Endothelial cell of umbilical vein (primary cell): ENCODE measurements around the gene CRIM1. TPM values are rescaled to one million over a fixed set of nuclear protein-coding genes. Genes with fewer than 3 reads are reported as not detected.

Experiments
- BruUV-seq: library from RNA; stranded (reverse); fragments of 400-500 nt; replicated peaks from 2 replicates; lab custom pipeline; 2021; lab: Mats Ljungman, UMichigan
- CTCF ChIA-PET: fragments of 300-600, 350-600 bp; sonication (Branson Sonifier 250); formaldehyde crosslinking; loops from one replicate; lab custom pipeline; 2021; ENCODE audit warnings: antibody characterized with exemption, inconsistent platforms; lab: Charles Lee
- POLR2A ChIA-PET: fragments of 300-600, 350-600 bp; sonication (Branson Sonifier 250); formaldehyde crosslinking; loops from one replicate; lab custom pipeline; 2021; ENCODE audit warnings: antibody characterized with exemption, inconsistent platforms; lab: Charles Lee
- DNase-seq: peaks from one replicate; pipeline ENCODE4 v3.0.0-alpha.2; 2011; ENCODE audit warnings: low read depth, low spot score
- FAIRE-seq: peaks from 2 replicates; lab custom pipeline; 2011; peaks lifted over from hg19 to GRCh38; lab: Jason Lieb, UNC
- H2AFZ ChIP-seq: 2 replicates; pipeline ENCODE4 v1.6.0; 2012; ENCODE audit warnings: low read depth, low read length, control low read depth, inconsistent platforms
- H3K27ac ChIP-seq: 2 replicates; pipeline ENCODE4 v1.5.1; 2011; ENCODE audit warnings: low read depth, mild to moderate bottlenecking, control low read depth, low read length, moderate library complexity; ENCODE audit not compliant: insufficient read depth
- H3K27me3 ChIP-seq, 2 experiments: 2 replicates each; pipeline versions ENCODE4 v1.6.0 to v1.6.1; 2011; ENCODE audit warnings: low read length in 2 of 2, mixed read lengths in 1 of 2; ENCODE audit not compliant: control insufficient read depth in 2 of 2, insufficient read depth in 2 of 2
- H3K36me3 ChIP-seq, 2 experiments: 2 replicates in 1 of 2; 3 replicates in 1 of 2; pipeline ENCODE4 v1.5.1; 2011; ENCODE audit warnings: low read length in 2 of 2, mild to moderate bottlenecking in 1 of 2, moderate library complexity in 1 of 2; ENCODE audit not compliant: control insufficient read depth in 2 of 2, insufficient read depth in 2 of 2; ENCODE audit errors: extremely low read depth in 1 of 2
- H3K4me1 ChIP-seq: 3 replicates; pipeline ENCODE4 v1.5.1; 2011; ENCODE audit warnings: mild to moderate bottlenecking, low read length; ENCODE audit not compliant: control insufficient read depth, insufficient read depth; ENCODE audit errors: extremely low read depth
- H3K4me2 ChIP-seq: 2 replicates; pipeline ENCODE4 v1.6.1; 2011; ENCODE audit warnings: low read length, control low read depth, mixed read lengths; ENCODE audit not compliant: insufficient read depth
- H3K4me3 ChIP-seq, 3 experiments: fragments of 200-600 bp in 1 of 3; sonication (generic), shearing (Covaris generic) in 1 of 3; replicated peaks in 1 of 3; 2 replicates each; pipeline ENCODE4 v1.5.1; 2011 to 2016; ENCODE audit warnings: control low read depth in 3 of 3, low read length in 3 of 3, mild to moderate bottlenecking in 2 of 3, inconsistent platforms in 1 of 3, low read depth in 1 of 3, moderate library complexity in 1 of 3; ENCODE audit not compliant: insufficient read depth in 1 of 3
- H3K79me2 ChIP-seq: 2 replicates; pipeline ENCODE4 v1.6.0; 2012; ENCODE audit warnings: low read length, inconsistent platforms; ENCODE audit not compliant: control insufficient read depth, insufficient read depth
- H3K9ac ChIP-seq: replicated peaks from 2 replicates; pipeline ENCODE3; 2011; ENCODE audit warnings: low read length, control low read depth; ENCODE audit not compliant: insufficient read depth; ENCODE audit errors: extremely low read depth
- H3K9me1 ChIP-seq: replicated peaks from 3 replicates; pipeline ENCODE4 v1.6.0; 2011; ENCODE audit warnings: mild to moderate bottlenecking, low read length; ENCODE audit not compliant: control insufficient read depth, insufficient read depth; ENCODE audit errors: extremely low read depth
- H3K9me3 ChIP-seq: replicated peaks from 2 replicates; pipeline ENCODE4 v1.5.1; 2012; ENCODE audit warnings: low read length, inconsistent platforms; ENCODE audit not compliant: control insufficient read depth, insufficient read depth
- H4K20me1 ChIP-seq: replicated peaks from 2 replicates; pipeline ENCODE3; 2011; ENCODE audit warnings: mild to moderate bottlenecking, low read length; ENCODE audit not compliant: control insufficient read depth, insufficient read depth; ENCODE audit errors: extremely low read depth
- CTCF ChIP-seq, 2 donors: IDR thresholded peaks; 1 replicate in 1 of 2; 2 replicates in 1 of 2; pipeline ENCODE4 v1.5.1; 2011; ENCODE audit warnings: low read length in 2 of 2, mild to moderate bottlenecking in 2 of 2, moderate library complexity in 2 of 2, control low read depth in 1 of 2, inconsistent platforms in 1 of 2, low read depth in 1 of 2; ENCODE audit not compliant: insufficient read depth in 1 of 2; ENCODE audit errors: extremely low read depth in 1 of 2
- EZH2 ChIP-seq: IDR thresholded peaks from 2 replicates; pipeline ENCODE4 v1.6.1; 2012; ENCODE audit warnings: borderline replicate concordance, low read depth, mild to moderate bottlenecking, moderate library complexity, low read length, inconsistent platforms; ENCODE audit not compliant: severe bottlenecking
- FOS ChIP-seq: IDR thresholded peaks from 2 replicates; pipeline ENCODE4 v1.6.1; 2011; ENCODE audit warnings: mild to moderate bottlenecking, low read length, moderate library complexity, borderline replicate concordance; ENCODE audit not compliant: insufficient read depth
- GATA2 ChIP-seq: IDR thresholded peaks from 2 replicates; pipeline ENCODE4 v1.7.0; 2011; ENCODE audit warnings: low read depth, mild to moderate bottlenecking, moderate library complexity, mixed read lengths, low read length; ENCODE audit not compliant: insufficient read length, insufficient read depth
- JUN ChIP-seq: IDR thresholded peaks from 2 replicates; pipeline ENCODE4 v1.6.1; 2011; ENCODE audit warnings: borderline replicate concordance, low read depth; ENCODE audit not compliant: insufficient read length, insufficient read depth
- MAX ChIP-seq: IDR thresholded peaks from 2 replicates; pipeline ENCODE4 v1.6.1; 2011; ENCODE audit not compliant: insufficient read depth, insufficient read length
- MYC ChIP-seq: IDR thresholded peaks from one replicate; pipeline ENCODE4 v1.6.1; 2011; ENCODE audit warnings: mild to moderate bottlenecking, low read depth, low read length
- POLR2A ChIP-seq: IDR thresholded peaks from 2 replicates; pipeline ENCODE4 v1.6.1; 2012; ENCODE audit warnings: low read depth, mild to moderate bottlenecking, control low read depth, low read length
- POLR2AphosphoS5 ChIP-seq: IDR thresholded peaks from 2 replicates; pipeline ENCODE4 v1.6.1; 2012; ENCODE audit warnings: low read depth, mild to moderate bottlenecking, control low read depth, low read length, moderate library complexity; ENCODE audit not compliant: insufficient read depth
- dilution Hi-C: fragments of 300-500 bp; cut with MboI; formaldehyde crosslinking; loops from one replicate; pipeline ENCODE4 v1.15.0; 2019; ENCODE audit warnings: low sequenced_read_pairs; ENCODE audit not compliant: extremely low pct_ligation_motif_present
- intact Hi-C: fragments of 100-400 bp; cut with micrococcal nuclease; formaldehyde crosslinking; loops from one replicate; pipeline ENCODE4 v1.10.0; 2022
- polyA plus RNA-seq, 4 experiments: library from polyadenylated mRNA; depleted of rRNA in 3 of 4; stranded (reverse) in 3 of 4; unstranded in 1 of 4; fragments of >200 nt; gene quantifications; 2 replicates each; pipeline versions ENCODE4 v1.2.1 to v1.2.3, GENCODE V29; 2011 to 2012; ENCODE audit warnings: missing spikeins in 1 of 4
- total RNA-seq: library from RNA; stranded (reverse); gene quantifications from 2 replicates; pipeline ENCODE4 v1.2.3, GENCODE V29; 2021

The CRIM1 gene
- total and polyA plus RNA-seq, 2 donors (not counting 3 experiments of a cell fraction or from before 2014, with no cell fraction given): 422 to 649 TPM

- H4K20me1 ChIP-seq: no peaks in the 10 kb centered on the region
- intact Hi-C loops: loop anchor here (1.0 to 5.0 kb wide), 3 partner anchors 349 to 450 kb away; no protein-coding TSS in a partner anchor
- H3K36me3 ChIP-seq: no peaks in the 10 kb centered on the region
- H3K9me1 ChIP-seq: no peaks in the 10 kb centered on the region
- BruUV-seq: no TSS peak
- peak; percentile 81 for FAIRE-seq
- no peak overlapping the region for H2AFZ ChIP-seq
- dilution Hi-C loops: no loop called here
- POLR2A ChIA-PET: no interaction called here
- no peaks in the 10 kb centered on the region for H3K4me1 ChIP-seq
- H3K9ac ChIP-seq: no peak overlapping the region
- no peak overlapping the region for H3K4me3 ChIP-seq
- peaks cover 3% of the 10 kb centered on the region in 2 experiments for H3K27me3 ChIP-seq
- CTCF ChIA-PET: interaction anchor here (0.6 to 1.9 kb wide), 28 partner anchors 9 to 911 kb away, joined by 3 to 14 read pairs (median 4); no protein-coding TSS in a partner anchor
- TF ChIP-seq CTCF (IDR thresholded peaks at IDR 0.05; ENCODE audit: extremely low read depth in 1 of 2, insufficient read depth in 1 of 2, low read depth in 1 of 2, low read length in 2 of 2) (peak; percentile 28 to 60), POLR2AphosphoS5 (no peak), FOS (no peak)
- H3K9me3 ChIP-seq: no peaks in the 10 kb centered on the region
- no peaks in the 10 kb centered on the region for H3K79me2 ChIP-seq
- DNase-seq: peak; percentile 70
- no peak overlapping the region for H3K4me2 ChIP-seq
- H3K27ac ChIP-seq: no peak overlapping the region
Observed at GRCh38 chr2:36322108-36322507, 33.5 kb upstream of the CRIM1 start.

DNA sequence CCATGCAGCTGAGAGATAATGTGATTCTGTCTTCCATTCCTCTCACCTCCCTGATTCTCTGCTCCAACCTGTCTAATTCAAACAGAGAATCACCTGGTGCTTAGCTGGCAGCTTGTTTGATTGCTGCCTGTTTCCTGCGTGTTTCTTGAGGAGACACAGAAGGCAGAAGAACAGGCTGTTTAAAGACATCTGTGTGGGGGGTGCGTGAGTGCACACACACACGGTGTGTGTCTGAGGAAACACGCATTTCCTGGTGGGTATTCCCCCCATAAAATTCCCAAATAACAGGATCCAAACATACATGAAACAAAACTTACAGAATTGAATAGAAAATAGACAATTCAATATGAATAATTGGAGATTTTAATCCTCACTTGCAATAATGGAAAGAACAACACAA is 29.3 kb upstream of the CRIM1 start:
- ChIA-PET CTCF (interaction anchor here (0.7 to 1.2 kb wide), 2 partner anchors 10 kb away, joined by 3 read pairs; no protein-coding TSS in a partner anchor), POLR2A (no interaction called here)
- no peak overlapping the region for H3K4me2 ChIP-seq
- no peaks in the 10 kb centered on the region for H3K79me2 ChIP-seq
- no peaks in the 10 kb centered on the region for H3K9me1 ChIP-seq
- no peaks in the 10 kb centered on the region for H4K20me1 ChIP-seq
- TF ChIP-seq POLR2A (no peak), POLR2AphosphoS5 (no peak), EZH2 (no peak), FOS (no peak), CTCF (IDR thresholded peaks at IDR 0.05; ENCODE audit: extremely low read depth in 1 of 2, insufficient read depth in 1 of 2, low read depth in 1 of 2, low read length in 2 of 2) (no peak), MYC (no peak), JUN (no peak), MAX (no peak), GATA2 (no peak)
- H3K27me3 ChIP-seq: peaks cover 2 to 3% of the 10 kb centered on the region in 2 experiments
- dilution Hi-C loops: no loop called here
- BruUV-seq: no TSS peak
- H3K27ac ChIP-seq: no peak overlapping the region
- H3K4me3 ChIP-seq: no peak overlapping the region
- no peak for FAIRE-seq
- no peaks in the 10 kb centered on the region for H3K9me3 ChIP-seq
- no peak for DNase-seq
- no peaks in the 10 kb centered on the region for H3K4me1 ChIP-seq
- intact Hi-C loops: no loop called here
- no peak overlapping the region for H2AFZ ChIP-seq
- H3K9ac ChIP-seq: no peak overlapping the region
- no peaks in the 10 kb centered on the region for H3K36me3 ChIP-seq
